Neural crest cell (in vitro differentiated cells): ENCODE measurements around the gene SLC25A48. TPM values are rescaled to one million over a fixed set of nuclear protein-coding genes. Genes with fewer than 3 reads are reported as not detected.

Experiments used
- DNase-seq: peaks from one replicate; pipeline ENCODE4 v3.0.0; 2021; ENCODE audit warnings: low read depth, mixed read lengths, low spot score
- H3K27ac Mint-ChIP-seq: one replicate; pipeline ENCODE4 v1.8.0; 2021; ENCODE audit warnings: mild to moderate bottlenecking, mixed read lengths; ENCODE audit not compliant: unreplicated experiment
- H3K27me3 Mint-ChIP-seq: 2 replicates; pipeline ENCODE4 v1.8.0; 2021; ENCODE audit warnings: low read depth, mild to moderate bottlenecking, mixed read lengths
- H3K36me3 Mint-ChIP-seq: 2 replicates; pipeline ENCODE4 v1.8.0; 2021; ENCODE audit warnings: low read depth, mild to moderate bottlenecking, mixed read lengths
- H3K4me1 Mint-ChIP-seq: 2 replicates; pipeline ENCODE4 v1.8.0; 2021; ENCODE audit warnings: mixed read lengths
- H3K4me3 Mint-ChIP-seq: one replicate; pipeline ENCODE4 v1.8.0; 2021; ENCODE audit warnings: mild to moderate bottlenecking, mixed read lengths
- H3K9me3 Mint-ChIP-seq: 2 replicates; pipeline ENCODE4 v1.8.0; 2021; ENCODE audit warnings: mixed read lengths
- total RNA-seq: library from RNA; stranded (reverse); gene quantifications from 2 replicates; pipeline ENCODE4 v1.2.1, GENCODE V29; 2021
- TF ChIP-seq, protein P1 (sequence below): fragments of 200-600 bp; sonication (generic); conservative IDR thresholded peaks from 2 replicates; pipeline ENCODE4 v1.5.0; 2021; ENCODE audit warnings: antibody characterized with exemption, mild to moderate bottlenecking

Gene SLC25A48
- total RNA-seq, 1 donor from 2014 or later, result not detected

DNA sequence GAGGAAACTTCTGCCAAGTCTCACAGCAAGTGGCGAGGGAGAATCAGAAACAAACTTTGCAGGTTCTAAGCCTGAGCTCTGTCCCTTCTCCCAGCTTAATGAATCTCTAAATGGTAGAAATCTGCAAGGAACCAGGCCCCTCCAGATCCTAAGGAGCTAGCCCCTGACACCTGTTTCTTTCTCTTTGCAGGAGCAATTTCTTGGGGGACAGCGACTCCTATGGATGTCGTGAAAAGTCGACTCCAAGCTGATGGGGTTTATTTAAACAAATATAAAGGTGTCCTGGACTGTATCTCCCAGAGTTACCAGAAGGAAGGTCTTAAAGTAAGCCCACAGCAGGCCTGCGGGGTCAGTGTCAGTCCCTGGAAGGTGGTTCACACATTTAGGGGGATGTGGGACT lies 39.4 kb downstream of the SLC25A48 start:
- DNase-seq, result no peak
- TF ChIP-seq, protein P1, sequence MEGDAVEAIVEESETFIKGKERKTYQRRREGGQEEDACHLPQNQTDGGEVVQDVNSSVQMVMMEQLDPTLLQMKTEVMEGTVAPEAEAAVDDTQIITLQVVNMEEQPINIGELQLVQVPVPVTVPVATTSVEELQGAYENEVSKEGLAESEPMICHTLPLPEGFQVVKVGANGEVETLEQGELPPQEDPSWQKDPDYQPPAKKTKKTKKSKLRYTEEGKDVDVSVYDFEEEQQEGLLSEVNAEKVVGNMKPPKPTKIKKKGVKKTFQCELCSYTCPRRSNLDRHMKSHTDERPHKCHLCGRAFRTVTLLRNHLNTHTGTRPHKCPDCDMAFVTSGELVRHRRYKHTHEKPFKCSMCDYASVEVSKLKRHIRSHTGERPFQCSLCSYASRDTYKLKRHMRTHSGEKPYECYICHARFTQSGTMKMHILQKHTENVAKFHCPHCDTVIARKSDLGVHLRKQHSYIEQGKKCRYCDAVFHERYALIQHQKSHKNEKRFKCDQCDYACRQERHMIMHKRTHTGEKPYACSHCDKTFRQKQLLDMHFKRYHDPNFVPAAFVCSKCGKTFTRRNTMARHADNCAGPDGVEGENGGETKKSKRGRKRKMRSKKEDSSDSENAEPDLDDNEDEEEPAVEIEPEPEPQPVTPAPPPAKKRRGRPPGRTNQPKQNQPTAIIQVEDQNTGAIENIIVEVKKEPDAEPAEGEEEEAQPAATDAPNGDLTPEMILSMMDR, result no peak
- no peak overlapping the region for H3K27ac Mint-ChIP-seq
- H3K9me3 Mint-ChIP-seq, result no peaks in the 10 kb centered on the region
- H3K27me3 Mint-ChIP-seq, result peaks cover 39% of the 10 kb centered on the region
- no peaks in the 10 kb centered on the region for H3K36me3 Mint-ChIP-seq
- no peaks in the 10 kb centered on the region for H3K4me1 Mint-ChIP-seq
- no peak overlapping the region for H3K4me3 Mint-ChIP-seq

DNA sequence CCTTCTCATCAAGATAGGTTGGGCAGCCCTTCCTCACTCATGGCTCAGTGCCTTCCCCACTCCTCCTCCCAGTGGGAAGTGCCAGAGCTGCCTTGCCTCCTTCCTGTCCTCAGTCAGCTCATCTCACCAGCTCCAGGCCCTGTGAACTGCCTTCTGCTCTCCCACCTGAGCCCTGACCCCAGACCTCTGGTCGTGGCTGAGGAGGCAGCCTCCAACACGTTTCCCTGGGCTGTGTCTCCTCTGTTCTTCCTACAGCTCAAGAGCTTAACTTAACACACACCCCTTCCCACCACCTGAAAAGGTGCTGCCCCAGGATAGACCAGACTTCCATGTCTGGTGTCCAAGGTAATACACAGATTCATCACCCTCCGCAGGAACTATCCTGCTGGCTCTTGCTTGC lies 40.0 kb downstream of the SLC25A48 start:
- Mint-ChIP-seq H3K4me1 (no peaks in the 10 kb centered on the region), H3K36me3 (no peaks in the 10 kb centered on the region), H3K27me3 (peaks cover 40% of the 10 kb centered on the region), H3K4me3 (no peak overlapping the region), H3K9me3 (no peaks in the 10 kb centered on the region), H3K27ac (no peak overlapping the region)
- no peak for DNase-seq
- TF ChIP-seq, protein P1, result no peak

DNA sequence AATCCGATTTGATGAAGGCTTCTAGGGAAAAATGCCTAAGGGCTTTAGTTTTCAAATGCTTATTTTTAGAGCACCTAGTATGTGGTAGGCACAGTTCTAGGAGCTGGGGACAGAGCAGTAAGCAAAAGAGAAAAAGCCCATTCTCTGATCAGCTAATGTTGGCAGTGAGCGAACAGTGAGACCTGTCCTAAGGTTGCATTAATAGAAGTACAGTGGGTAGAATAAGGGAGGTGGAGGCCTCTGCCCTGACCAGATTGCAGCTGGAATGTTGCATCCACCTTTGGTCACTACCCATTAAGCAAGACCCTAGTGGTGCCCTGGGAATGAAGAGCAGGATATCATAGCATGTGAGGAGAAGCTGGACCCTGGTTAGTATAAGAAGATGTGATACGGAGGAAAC lies 41.1 kb downstream of the SLC25A48 start:
- Mint-ChIP-seq H3K9me3 (no peaks in the 10 kb centered on the region), H3K27ac (no peak overlapping the region), H3K4me3 (no peak overlapping the region), H3K27me3 (peaks cover 35% of the 10 kb centered on the region), H3K4me1 (no peaks in the 10 kb centered on the region), H3K36me3 (no peaks in the 10 kb centered on the region)
- TF ChIP-seq, protein P1, result no peak
- no peak for DNase-seq

DNA sequence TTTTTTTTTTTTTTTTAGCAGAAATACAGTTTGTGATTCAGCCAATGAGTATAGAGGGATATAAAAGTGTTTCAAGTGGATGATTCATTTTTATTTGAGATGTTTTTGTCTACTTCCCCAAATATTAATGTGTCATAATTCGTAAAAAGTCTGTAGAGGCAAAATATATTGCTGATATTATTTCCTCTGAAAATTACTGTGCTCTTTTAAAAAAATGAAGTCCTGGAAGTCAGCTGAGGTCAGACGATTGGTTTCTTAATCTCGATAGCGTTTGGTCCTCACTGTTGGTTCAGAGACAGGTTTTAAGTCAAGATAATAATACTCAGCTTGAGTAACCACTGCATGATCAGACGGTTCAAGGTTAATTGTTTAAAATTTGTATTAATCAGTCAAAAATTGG lies 41.7 kb downstream of the SLC25A48 start:
- Mint-ChIP-seq H3K9me3 (no peaks in the 10 kb centered on the region), H3K4me3 (no peak overlapping the region), H3K27ac (no peak overlapping the region), H3K36me3 (no peaks in the 10 kb centered on the region), H3K27me3 (peaks cover 40% of the 10 kb centered on the region), H3K4me1 (no peaks in the 10 kb centered on the region)
- TF ChIP-seq, protein P1, result no peak
- no peak for DNase-seq

DNA sequence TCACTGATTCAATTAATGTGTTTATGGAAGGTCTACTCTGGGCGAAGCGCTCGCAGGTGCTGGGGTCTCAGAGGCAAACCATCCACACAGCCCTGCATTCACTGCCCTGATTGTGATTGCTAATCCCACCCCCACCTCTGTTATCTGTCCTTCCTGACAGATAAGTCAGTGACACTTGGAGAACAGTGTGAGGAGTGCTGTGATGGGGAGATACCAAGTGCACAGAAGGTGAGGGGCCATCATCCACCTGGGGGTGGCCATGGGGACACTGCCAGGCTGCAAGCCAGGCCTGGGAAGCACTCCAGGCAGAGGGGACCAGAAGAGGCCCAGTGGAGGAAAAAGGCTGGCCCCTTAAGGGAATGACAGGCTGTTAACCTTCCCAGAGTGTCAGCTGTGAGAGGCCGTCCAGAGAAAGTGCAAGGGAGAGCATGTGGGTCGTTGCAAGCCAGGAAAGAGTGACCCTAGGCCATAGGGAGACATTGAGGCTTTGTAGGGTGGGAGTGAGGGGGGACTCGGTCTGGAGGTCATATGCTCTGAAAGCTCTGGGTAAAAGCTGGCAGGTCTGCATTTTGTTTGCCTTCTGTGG lies 43.2 kb downstream of the SLC25A48 start:
- no peak for DNase-seq
- Mint-ChIP-seq H3K4me3 (no peak overlapping the region), H3K4me1 (no peaks in the 10 kb centered on the region), H3K9me3 (no peaks in the 10 kb centered on the region), H3K36me3 (no peaks in the 10 kb centered on the region), H3K27ac (no peak overlapping the region), H3K27me3 (peaks cover 52% of the 10 kb centered on the region)
- TF ChIP-seq, protein P1, result no peak
